Activated CD4-positive, alpha-beta T cell treated with anti-CD3 and anti-CD28 coated beads, Interleukin-2, amount 10 ng/mL, durations not matched to agents 7 days and 5 days (primary cell): ENCODE measurements around the gene MYOF. TPM values are rescaled to one million over a fixed set of nuclear protein-coding genes. Genes with fewer than 3 reads are reported as not detected.

ENCODE experiments used
- CTCF ChIA-PET: fragments of 350-600 bp; sonication (Branson Sonifier 250); formaldehyde crosslinking; loops from one replicate; lab custom pipeline; 2021; ENCODE audit warnings: antibody characterized with exemption; lab: Charles Lee
- POLR2A ChIA-PET: fragments of 350-600 bp; sonication (Branson Sonifier 250); formaldehyde crosslinking; loops from one replicate; lab custom pipeline; 2021; ENCODE audit warnings: antibody characterized with exemption; lab: Charles Lee
- DNase-seq: peaks from one replicate; pipeline ENCODE4 v3.0.0-alpha.2; 2020
- H3K27ac Mint-ChIP-seq: one replicate; pipeline ENCODE4 v1.8.0; 2021; ENCODE audit warnings: mild to moderate bottlenecking, moderate library complexity, mixed read lengths
- H3K27me3 Mint-ChIP-seq: one replicate; pipeline ENCODE4 v1.8.0; 2021; ENCODE audit warnings: mixed read lengths
- H3K36me3 Mint-ChIP-seq: one replicate; pipeline ENCODE4 v1.8.0; 2021; ENCODE audit warnings: low read depth, mixed read lengths
- H3K4me1 Mint-ChIP-seq: one replicate; pipeline ENCODE4 v1.8.0; 2021; ENCODE audit warnings: mixed read lengths
- H3K4me3 Mint-ChIP-seq: one replicate; pipeline ENCODE4 v1.8.0; 2021; ENCODE audit warnings: mild to moderate bottlenecking, moderate library complexity, mixed read lengths
- H3K9me3 Mint-ChIP-seq: one replicate; pipeline ENCODE4 v1.8.0; 2021; ENCODE audit warnings: mixed read lengths
- total RNA-seq, 2 experiments: library from RNA; stranded (reverse); gene quantifications; one replicate each; pipeline ENCODE4 v1.2.3, GENCODE V29; 2021

Gene MYOF
- total RNA-seq, 2 experiments from 2014 or later = 1.4 to 2.7 TPM

DNA sequence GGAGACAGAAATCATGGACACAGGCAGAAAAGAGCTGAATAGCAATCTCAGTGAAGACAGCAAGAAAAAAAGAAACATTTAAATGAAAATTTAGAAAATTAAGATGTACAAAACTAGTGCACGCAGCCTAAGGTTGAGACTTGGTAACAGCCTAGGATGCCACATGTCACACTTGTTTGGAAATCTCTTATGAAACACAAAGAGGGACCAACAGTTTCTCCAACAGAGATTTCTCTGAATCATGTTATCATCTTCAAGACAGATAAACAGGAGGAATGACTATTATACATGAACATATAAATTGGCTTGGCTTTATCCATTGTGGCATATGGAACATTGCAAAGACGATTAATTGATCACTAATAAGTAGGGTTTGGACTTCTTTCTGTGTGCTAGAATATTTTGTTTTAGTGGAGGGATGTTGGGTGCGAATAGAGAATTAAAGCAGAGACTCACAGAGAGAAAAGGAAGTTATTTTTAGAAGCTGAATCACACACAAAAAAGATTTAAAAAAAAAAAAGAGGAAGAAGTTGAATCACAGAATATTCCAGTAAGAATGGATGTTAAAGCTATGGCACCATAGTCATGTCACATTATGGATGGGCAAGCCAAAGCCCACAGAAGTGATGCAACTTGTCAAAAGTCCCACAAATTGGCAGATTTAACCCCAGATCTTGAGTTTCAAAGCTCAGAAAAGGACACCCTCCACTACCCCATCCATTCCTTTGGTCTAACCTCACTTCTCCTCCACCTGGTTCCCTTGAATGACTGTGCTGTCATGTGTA lies 91.6 kb downstream of the MYOF start:
- Mint-ChIP-seq H3K9me3 (peaks cover 2% of the 10 kb centered on the region), H3K27ac (no peak overlapping the region), H3K27me3 (no peaks in the 10 kb centered on the region), H3K4me1 (peaks cover 21% of the 10 kb centered on the region), H3K4me3 (no peak overlapping the region), H3K36me3 (peaks cover 7% of the 10 kb centered on the region)
- DNase-seq = no peak
- ChIA-PET CTCF (interaction anchor here (1.1 to 2.8 kb wide), 6 partner anchors 10 to 92 kb away, joined by 3 to 15 read pairs (median 4); partner anchors contain the start of gene MYOF), POLR2A (no interaction called here)

DNA sequence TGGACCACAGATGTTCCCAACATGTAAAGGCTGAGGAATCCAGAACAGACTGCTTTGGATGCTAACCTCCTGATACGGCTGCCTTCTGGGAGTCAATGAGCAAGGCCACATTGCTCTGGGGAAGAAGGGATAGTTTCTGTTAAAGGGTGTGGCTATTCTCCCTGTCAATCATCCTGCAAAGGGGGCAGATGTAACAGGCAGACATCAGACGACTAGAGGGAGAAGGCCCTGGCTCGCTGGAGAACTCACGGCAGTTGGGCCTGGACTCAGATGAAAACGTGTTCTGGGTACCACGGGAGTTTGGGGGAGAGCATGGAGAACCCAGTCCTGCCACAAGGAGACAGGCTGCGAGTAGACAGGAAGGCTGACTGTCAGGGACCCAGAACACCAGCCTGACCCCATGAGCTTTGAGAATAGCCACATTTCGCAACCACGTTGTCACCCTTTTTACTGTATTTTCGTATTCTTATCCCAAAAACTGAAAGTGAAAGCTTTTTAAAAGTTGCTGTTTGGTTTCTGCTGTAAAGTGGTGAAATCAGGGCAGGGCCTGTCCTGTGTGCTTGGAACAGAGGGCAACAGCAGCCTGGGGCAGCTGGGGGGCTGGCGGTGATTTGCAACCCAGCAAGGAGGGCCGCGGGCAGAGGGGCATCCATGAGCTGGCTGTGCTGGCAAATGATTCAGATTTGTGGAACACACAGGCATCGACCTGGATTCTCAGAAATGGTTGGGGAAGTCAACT lies 95.3 kb downstream of the MYOF start:
- peak; percentile 21 for DNase-seq
- Mint-ChIP-seq H3K4me1 (peaks cover 29% of the 10 kb centered on the region), H3K36me3 (peaks cover 7% of the 10 kb centered on the region), H3K27ac (peak overlapping the region; percentile 92), H3K9me3 (peaks cover 2% of the 10 kb centered on the region), H3K27me3 (no peaks in the 10 kb centered on the region), H3K4me3 (peak overlapping the region; percentile 1)
- ChIA-PET CTCF (interaction anchor here (0.6 to 2.4 kb wide), 8 partner anchors 10 to 1069 kb away, joined by 3 to 16 read pairs (median 3); partner anchors contain the start of gene MYOF), POLR2A (no interaction called here)

GRCh38 chr10:93385345-93385744 lies 96.8 kb downstream of the MYOF start:
- no peak for DNase-seq
- Mint-ChIP-seq H3K36me3 (peaks cover 10% of the 10 kb centered on the region), H3K27me3 (no peaks in the 10 kb centered on the region), H3K27ac (no peak overlapping the region), H3K4me3 (no peak overlapping the region), H3K4me1 (peaks cover 31% of the 10 kb centered on the region), H3K9me3 (peaks cover 2% of the 10 kb centered on the region)
- POLR2A ChIA-PET = no interaction called here
- CTCF ChIA-PET = interaction anchor here (0.6 to 4.1 kb wide), 6 partner anchors 9 to 298 kb away, joined by 3 to 19 read pairs (median 4); partner anchors contain the start of gene MYOF

GRCh38 chr10:93384006-93384405 lies 98.1 kb downstream of the MYOF start:
- Mint-ChIP-seq H3K4me1 (peaks cover 44% of the 10 kb centered on the region), H3K27me3 (no peaks in the 10 kb centered on the region), H3K4me3 (no peak overlapping the region), H3K27ac (no peak overlapping the region), H3K9me3 (peaks cover 2% of the 10 kb centered on the region), H3K36me3 (peaks cover 10% of the 10 kb centered on the region)
- POLR2A ChIA-PET = no interaction called here
- DNase-seq = no peak
- CTCF ChIA-PET = interaction anchor here (0.8 to 4.1 kb wide), 5 partner anchors 20 to 98 kb away, joined by 3 to 19 read pairs (median 4); partner anchors contain the start of gene MYOF

DNA sequence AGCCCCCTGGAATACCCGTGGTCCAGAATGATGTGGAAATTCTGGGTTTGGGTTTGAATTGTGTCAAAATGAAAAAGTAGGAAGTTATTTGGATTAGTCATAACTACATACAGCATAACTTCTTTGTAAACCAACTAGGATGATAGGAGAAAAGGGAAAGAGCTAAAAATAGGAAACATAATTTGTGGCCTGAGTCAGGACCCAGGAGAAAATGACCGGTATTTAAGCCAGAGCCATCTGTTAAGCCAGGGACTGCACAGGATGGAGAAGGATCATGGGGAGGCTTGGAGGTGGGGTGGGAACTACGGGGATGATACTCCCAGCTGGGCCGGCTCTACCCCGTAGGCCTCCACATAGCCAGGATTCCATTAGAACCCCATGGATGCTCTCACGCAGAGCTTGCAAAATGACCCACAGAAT lies 98.6 kb downstream of the MYOF start:
- ChIA-PET CTCF (interaction anchor here (0.8 to 4.1 kb wide), 7 partner anchors 10 to 112 kb away, joined by 3 to 19 read pairs (median 3); partner anchors contain the start of gene MYOF), POLR2A (interaction anchor here (0.6 kb wide), 1 partner anchor 57 kb away, joined by 13 read pairs; no protein-coding TSS in a partner anchor)
- peaks cover 2% of the 10 kb centered on the region for H3K9me3 Mint-ChIP-seq
- no peak overlapping the region for H3K27ac Mint-ChIP-seq
- H3K27me3 Mint-ChIP-seq = no peaks in the 10 kb centered on the region
- peaks cover 46% of the 10 kb centered on the region for H3K4me1 Mint-ChIP-seq
- H3K4me3 Mint-ChIP-seq = no peak overlapping the region
- peaks cover 10% of the 10 kb centered on the region for H3K36me3 Mint-ChIP-seq
- DNase-seq = no peak

DNA sequence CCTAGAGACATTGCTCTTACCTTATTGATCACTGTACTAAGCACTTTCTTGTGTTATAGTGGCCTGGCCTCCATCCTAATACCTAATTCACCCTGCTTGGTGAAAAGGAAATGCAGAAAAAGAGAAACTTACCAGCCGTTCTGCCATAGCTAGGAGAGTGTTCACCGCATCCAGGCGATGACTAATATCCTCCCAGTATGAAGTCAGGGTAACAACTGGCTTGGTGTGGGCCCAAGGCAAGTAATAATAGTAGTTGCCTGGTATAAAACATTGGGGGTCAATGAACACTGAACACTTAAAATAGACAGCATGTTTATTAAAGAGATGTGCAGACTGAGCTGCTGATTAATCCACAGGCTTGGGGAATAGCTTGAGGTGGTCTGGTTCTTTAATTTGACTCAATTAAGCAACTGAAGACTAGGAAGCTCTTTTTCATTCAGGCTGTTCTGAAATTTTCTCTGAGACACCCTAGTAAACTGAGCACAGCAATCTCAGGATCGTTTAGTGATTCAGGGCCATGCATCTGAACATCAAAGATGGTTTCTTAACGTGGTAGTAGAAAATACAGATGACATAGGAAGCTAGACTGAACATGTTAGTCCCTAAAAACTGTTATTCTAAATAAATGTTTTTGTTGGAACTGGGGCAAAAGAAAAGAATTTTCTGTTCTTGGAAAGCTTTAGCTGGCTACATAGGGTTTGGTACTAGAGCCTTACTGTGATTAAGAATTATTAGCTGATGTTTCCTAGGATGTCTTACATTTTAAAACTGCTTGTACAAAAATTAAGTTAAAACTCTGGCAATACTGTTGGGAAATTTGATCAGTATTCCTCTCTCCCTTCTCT lies 102.2 kb downstream of the MYOF start:
- H3K27ac Mint-ChIP-seq = peak overlapping the region; percentile 76
- H3K36me3 Mint-ChIP-seq = peaks cover 3% of the 10 kb centered on the region
- no peaks in the 10 kb centered on the region for H3K9me3 Mint-ChIP-seq
- no peak overlapping the region for H3K4me3 Mint-ChIP-seq
- peak; percentile 49 for DNase-seq
- POLR2A ChIA-PET = interaction anchor here (0.7 kb wide), 1 partner anchor 105 kb away, joined by 3 read pairs; no protein-coding TSS in a partner anchor
- peaks cover 35% of the 10 kb centered on the region for H3K4me1 Mint-ChIP-seq
- CTCF ChIA-PET = interaction anchor here (0.6 to 6.1 kb wide), 12 partner anchors 8 to 132 kb away, joined by 3 to 109 read pairs (median 4); partner anchors contain the start of genes CEP55 and MYOF
- no peaks in the 10 kb centered on the region for H3K27me3 Mint-ChIP-seq

- CTCF ChIA-PET = interaction anchor here (0.8 to 6.1 kb wide), 10 partner anchors 9 to 133 kb away, joined by 3 to 109 read pairs (median 4); partner anchors contain the start of genes CEP55 and MYOF
- Mint-ChIP-seq H3K4me1 (peaks cover 31% of the 10 kb centered on the region), H3K4me3 (no peak overlapping the region), H3K9me3 (no peaks in the 10 kb centered on the region), H3K27me3 (no peaks in the 10 kb centered on the region), H3K36me3 (peaks cover 3% of the 10 kb centered on the region), H3K27ac (peak overlapping the region; percentile 76)
- POLR2A ChIA-PET = no interaction called here
- DNase-seq = no peak
These were observed 103.0 kb downstream of the MYOF start for GRCh38 chr10:93378997-93379730.

GRCh38 chr10:93378039-93378438 lies 104.1 kb downstream of the MYOF start:
- H3K4me3 Mint-ChIP-seq = no peak overlapping the region
- POLR2A ChIA-PET = no interaction called here
- no peak for DNase-seq

DNA sequence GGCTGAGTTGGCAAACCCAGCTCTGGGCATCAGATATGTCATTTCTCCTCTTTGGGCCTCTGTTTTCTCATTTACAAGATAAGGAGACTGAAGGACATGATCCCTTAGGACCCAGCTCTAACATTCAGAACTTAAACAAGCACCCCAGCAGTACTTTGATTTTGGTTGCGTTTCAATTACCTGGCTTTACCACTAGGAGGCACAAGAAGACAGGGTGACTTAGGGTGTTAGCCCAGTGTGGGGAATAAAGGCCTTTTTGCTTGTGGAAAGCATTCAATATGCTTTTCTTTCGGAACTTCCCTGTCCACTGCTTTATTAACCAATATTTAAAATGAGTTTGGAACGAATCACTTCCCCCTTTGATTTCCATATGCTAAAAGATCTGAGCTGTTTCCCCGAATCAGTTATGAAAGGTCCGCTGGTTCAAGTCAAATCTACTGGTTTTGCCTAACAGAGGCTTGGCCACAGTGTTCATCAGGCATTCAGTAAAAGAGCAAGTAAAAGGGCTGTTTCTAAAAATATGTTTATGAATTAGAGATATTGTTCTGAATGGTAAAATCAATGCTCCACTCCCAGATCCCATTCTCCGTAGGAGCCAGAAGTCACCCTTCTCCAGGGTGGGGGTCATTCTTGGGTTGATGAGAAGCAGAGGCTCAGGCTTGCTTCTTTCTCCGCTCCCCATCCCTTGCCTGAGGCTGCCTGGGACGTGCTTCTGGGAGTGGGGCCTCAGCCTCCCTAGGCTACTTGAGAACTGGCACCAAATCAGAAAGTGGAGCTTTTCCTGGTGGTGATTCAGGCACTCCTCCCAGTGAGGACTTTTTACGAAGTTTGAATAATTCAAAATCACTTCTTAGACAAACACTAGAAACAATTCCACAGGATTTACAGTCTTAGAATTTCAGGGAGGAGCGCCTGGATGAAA lies 105.5 kb downstream of the MYOF start:
- no peak overlapping the region for H3K4me3 Mint-ChIP-seq
- H3K36me3 Mint-ChIP-seq = peaks cover 3% of the 10 kb centered on the region
- no peaks in the 10 kb centered on the region for H3K9me3 Mint-ChIP-seq
- no peaks in the 10 kb centered on the region for H3K27me3 Mint-ChIP-seq
- peak overlapping the region; percentile 6 for H3K27ac Mint-ChIP-seq
- H3K4me1 Mint-ChIP-seq = peaks cover 27% of the 10 kb centered on the region
- POLR2A ChIA-PET = no interaction called here
- CTCF ChIA-PET = interaction anchor here (0.7 to 6.1 kb wide), 25 partner anchors 9 to 260 kb away, joined by 3 to 109 read pairs (median 7); partner anchors contain the start of genes CEP55 and MYOF
- DNase-seq = peak; percentile 67

More at GRCh38 chr10:93378039-93378438, 104.1 kb downstream of the MYOF start:
- Mint-ChIP-seq H3K27me3 (no peaks in the 10 kb centered on the region), H3K27ac (no peak overlapping the region), H3K9me3 (no peaks in the 10 kb centered on the region), H3K4me1 (peaks cover 27% of the 10 kb centered on the region), H3K36me3 (peaks cover 3% of the 10 kb centered on the region)
- CTCF ChIA-PET = interaction anchor here (1.6 to 6.1 kb wide), 9 partner anchors 9 to 132 kb away, joined by 3 to 109 read pairs (median 15); partner anchors contain the start of gene MYOF

- H3K4me3 Mint-ChIP-seq = no peak overlapping the region
- H3K4me1 Mint-ChIP-seq = no peaks in the 10 kb centered on the region
- ChIA-PET POLR2A (no interaction called here), CTCF (interaction anchor here (0.6 to 4.8 kb wide), 8 partner anchors 11 to 140 kb away, joined by 3 to 24 read pairs (median 3); partner anchors contain the start of gene MYOF)
- H3K36me3 Mint-ChIP-seq = no peaks in the 10 kb centered on the region
- no peak for DNase-seq
- no peaks in the 10 kb centered on the region for H3K9me3 Mint-ChIP-seq
- H3K27me3 Mint-ChIP-seq = no peaks in the 10 kb centered on the region
- H3K27ac Mint-ChIP-seq = no peak overlapping the region
These were observed 111.2 kb downstream of the MYOF start for GRCh38 chr10:93370961-93371360.
